DOHH2 (cell line): ENCODE measurements around the gene SKIL.

Experiments
- H3F3A ChIP-seq: fragments of 200-600 bp; sonication (generic), shearing (Covaris generic); 2 replicates; pipeline ENCODE4 v1.6.0; 2016; ENCODE audit warnings: antibody characterized with exemption, mild to moderate bottlenecking; ENCODE audit not compliant: control insufficient read depth, insufficient read depth
- H3K27ac ChIP-seq: fragments of 200-600 bp; sonication (generic); 2 replicates; pipeline ENCODE4 v1.5.1; 2014; ENCODE audit warnings: low read depth, mild to moderate bottlenecking, low read length, moderate library complexity
- H3K27me3 ChIP-seq: fragments of 200-600 bp; sonication (generic); 2 replicates; pipeline ENCODE4 v1.6.1; 2014; ENCODE audit warnings: mild to moderate bottlenecking, low read length, mixed read lengths; ENCODE audit not compliant: control insufficient read depth
- H3K36me3 ChIP-seq: fragments of 200-600 bp; sonication (generic); 2 replicates; pipeline ENCODE4 v1.6.1; 2014; ENCODE audit warnings: mild to moderate bottlenecking, low read length, moderate library complexity, mixed read lengths; ENCODE audit not compliant: control insufficient read depth
- H3K4me1 ChIP-seq: fragments of 200-600 bp; sonication (generic); 2 replicates; pipeline ENCODE4 v1.6.1; 2014; ENCODE audit warnings: mild to moderate bottlenecking, low read length, mixed read lengths; ENCODE audit not compliant: control insufficient read depth
- H3K4me2 ChIP-seq: fragments of 200-600 bp; sonication (generic); 2 replicates; pipeline ENCODE4 v1.6.0; 2014; ENCODE audit warnings: mild to moderate bottlenecking, low read length, moderate library complexity
- H3K4me3 ChIP-seq: fragments of 200-600 bp; sonication (generic); 2 replicates; pipeline ENCODE4 v1.5.1; 2014; ENCODE audit warnings: mild to moderate bottlenecking, low read length, mixed read lengths
- H3K79me2 ChIP-seq: fragments of 200-600 bp; sonication (generic); 2 replicates; pipeline ENCODE4 v1.6.1; 2014; ENCODE audit warnings: mild to moderate bottlenecking, low read length, mixed read lengths; ENCODE audit not compliant: control insufficient read depth
- H3K9me2 ChIP-seq: fragments of 200-600 bp; sonication (generic); replicated peaks from 2 replicates; pipeline ENCODE4 v1.6.1; 2014; ENCODE audit warnings: mild to moderate bottlenecking, low read length, mixed read lengths; ENCODE audit not compliant: control insufficient read depth
- H3K9me3 ChIP-seq: fragments of 200-600 bp; sonication (generic); 2 replicates; pipeline ENCODE4 v1.6.1; 2014; ENCODE audit warnings: antibody characterized with exemption, low read length, mixed read lengths; ENCODE audit not compliant: control insufficient read depth, insufficient read depth
- H4K20me1 ChIP-seq: fragments of 200-600 bp; sonication (generic); 2 replicates; pipeline ENCODE4 v1.6.0; 2014; ENCODE audit warnings: low read depth, mild to moderate bottlenecking, antibody characterized with exemption, low read length, moderate library complexity; ENCODE audit not compliant: control insufficient read depth, insufficient read depth
- EZH2phosphoT487 ChIP-seq: fragments of 200-600 bp; sonication (generic); IDR thresholded peaks from 2 replicates; pipeline ENCODE4 v1.6.1; 2017; ENCODE audit warnings: borderline replicate concordance, mild to moderate bottlenecking, antibody characterized with exemption, low read length, moderate library complexity, mixed read lengths
- TF ChIP-seq, protein P1 (sequence below): fragments of 200-600 bp; sonication (generic); IDR thresholded peaks from one replicate; pipeline ENCODE4 v1.5.1; 2014; ENCODE audit warnings: antibody characterized with exemption, mild to moderate bottlenecking, low read depth, low read length; ENCODE audit not compliant: poor library complexity, severe bottlenecking

Gene SKIL

GRCh38 chr3:170320461-170321121 is 36.9 kb upstream of the SKIL start:
- H3K27me3 ChIP-seq, result no peaks in the 10 kb centered on the region
- no peak overlapping the region for H3K4me3 ChIP-seq
- H3K9me3 ChIP-seq, result no peaks in the 10 kb centered on the region
- no peaks in the 10 kb centered on the region for H3K36me3 ChIP-seq
- H4K20me1 ChIP-seq, result no peaks in the 10 kb centered on the region
- H3K4me1 ChIP-seq, result 0 out of 2 replicates have a peak, but pooled peaks cover 4% of the 10 kb centered on the region
- no peak overlapping the region for H3K27ac ChIP-seq
- no peaks in the 10 kb centered on the region for H3K9me2 ChIP-seq
- no peaks in the 10 kb centered on the region for H3F3A ChIP-seq
- TF ChIP-seq, protein P1, sequence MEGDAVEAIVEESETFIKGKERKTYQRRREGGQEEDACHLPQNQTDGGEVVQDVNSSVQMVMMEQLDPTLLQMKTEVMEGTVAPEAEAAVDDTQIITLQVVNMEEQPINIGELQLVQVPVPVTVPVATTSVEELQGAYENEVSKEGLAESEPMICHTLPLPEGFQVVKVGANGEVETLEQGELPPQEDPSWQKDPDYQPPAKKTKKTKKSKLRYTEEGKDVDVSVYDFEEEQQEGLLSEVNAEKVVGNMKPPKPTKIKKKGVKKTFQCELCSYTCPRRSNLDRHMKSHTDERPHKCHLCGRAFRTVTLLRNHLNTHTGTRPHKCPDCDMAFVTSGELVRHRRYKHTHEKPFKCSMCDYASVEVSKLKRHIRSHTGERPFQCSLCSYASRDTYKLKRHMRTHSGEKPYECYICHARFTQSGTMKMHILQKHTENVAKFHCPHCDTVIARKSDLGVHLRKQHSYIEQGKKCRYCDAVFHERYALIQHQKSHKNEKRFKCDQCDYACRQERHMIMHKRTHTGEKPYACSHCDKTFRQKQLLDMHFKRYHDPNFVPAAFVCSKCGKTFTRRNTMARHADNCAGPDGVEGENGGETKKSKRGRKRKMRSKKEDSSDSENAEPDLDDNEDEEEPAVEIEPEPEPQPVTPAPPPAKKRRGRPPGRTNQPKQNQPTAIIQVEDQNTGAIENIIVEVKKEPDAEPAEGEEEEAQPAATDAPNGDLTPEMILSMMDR, result no peak
- TF ChIP-seq EZH2phosphoT487, result no peak
- no peak overlapping the region for H3K4me2 ChIP-seq
- no peaks in the 10 kb centered on the region for H3K79me2 ChIP-seq

GRCh38 chr3:170321321-170322034 is 36.0 kb upstream of the SKIL start:
- H3K9me2 ChIP-seq, result no peaks in the 10 kb centered on the region
- no peaks in the 10 kb centered on the region for H3K36me3 ChIP-seq
- H3K4me3 ChIP-seq, result no peak overlapping the region
- H3K4me1 ChIP-seq, result 0 out of 2 replicates have a peak, but pooled peaks cover 4% of the 10 kb centered on the region
- no peak for TF ChIP-seq EZH2phosphoT487
- TF ChIP-seq, protein P1, result no peak
- no peaks in the 10 kb centered on the region for H3K9me3 ChIP-seq
- no peaks in the 10 kb centered on the region for H3K27me3 ChIP-seq
- no peaks in the 10 kb centered on the region for H4K20me1 ChIP-seq
- H3K27ac ChIP-seq, result no peak overlapping the region
- no peaks in the 10 kb centered on the region for H3K79me2 ChIP-seq
- no peak overlapping the region for H3K4me2 ChIP-seq
- no peaks in the 10 kb centered on the region for H3F3A ChIP-seq

- no peak for TF ChIP-seq EZH2phosphoT487
- TF ChIP-seq, protein P1, result no peak
- no peaks in the 10 kb centered on the region for H4K20me1 ChIP-seq
- no peaks in the 10 kb centered on the region for H3K9me2 ChIP-seq
- H3K27ac ChIP-seq, result no peak overlapping the region
- no peak overlapping the region for H3K4me2 ChIP-seq
- no peaks in the 10 kb centered on the region for H3K79me2 ChIP-seq
- H3K36me3 ChIP-seq, result no peaks in the 10 kb centered on the region
- H3K4me3 ChIP-seq, result no peak overlapping the region
- H3K4me1 ChIP-seq, result 0 out of 2 replicates have a peak, but pooled peaks cover 4% of the 10 kb centered on the region
- no peaks in the 10 kb centered on the region for H3K9me3 ChIP-seq
- H3K27me3 ChIP-seq, result no peaks in the 10 kb centered on the region
- no peaks in the 10 kb centered on the region for H3F3A ChIP-seq
Measured at GRCh38 chr3:170322566-170323269, 34.8 kb upstream of the SKIL start.
